Measurements from ENCODE around the gene KCND2.

The KCND2 gene

DNA sequence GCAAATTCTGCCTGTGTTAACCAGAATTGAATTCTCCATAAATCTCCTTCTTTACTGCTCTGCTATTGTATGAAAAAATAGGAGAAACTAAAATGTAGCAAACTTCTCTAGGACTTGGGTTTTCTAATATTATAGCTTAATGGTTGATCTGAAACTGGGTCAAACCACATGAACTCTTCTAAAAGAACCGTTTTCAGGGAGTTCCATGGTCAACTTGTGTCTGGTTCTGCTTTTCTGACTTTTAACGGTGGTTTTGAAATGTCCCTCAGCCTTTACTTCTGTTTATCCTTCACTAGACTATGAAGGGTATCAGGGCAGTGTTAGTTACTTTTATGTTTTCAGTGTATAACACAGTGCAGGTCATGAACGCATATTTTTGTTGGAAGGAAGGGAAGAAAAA, 342.7 kb downstream of the KCND2 start:
- TF ChIP-seq REST (IDR thresholded peaks at IDR 0.05; ENCODE audit: insufficient read depth in 1 of 2, low read depth in 2 of 2, low read length in 2 of 2) (no peak), TAF1 (IDR thresholded peaks at IDR 0.05; ENCODE audit: borderline replicate concordance, insufficient read depth, low read length) (no peak), FOXP2 (optimal IDR thresholded peaks at IDR 0.05; ENCODE audit: borderline replicate concordance, extremely low read depth, extremely low read length, insufficient read depth) (no peak), POLR2AphosphoS5 (IDR thresholded peaks at IDR 0.05; ENCODE audit: low read depth, low read length) (no peak), SIN3A (IDR thresholded peaks at IDR 0.05; ENCODE audit: borderline replicate concordance, insufficient read depth, low read length) (no peak)

DNA sequence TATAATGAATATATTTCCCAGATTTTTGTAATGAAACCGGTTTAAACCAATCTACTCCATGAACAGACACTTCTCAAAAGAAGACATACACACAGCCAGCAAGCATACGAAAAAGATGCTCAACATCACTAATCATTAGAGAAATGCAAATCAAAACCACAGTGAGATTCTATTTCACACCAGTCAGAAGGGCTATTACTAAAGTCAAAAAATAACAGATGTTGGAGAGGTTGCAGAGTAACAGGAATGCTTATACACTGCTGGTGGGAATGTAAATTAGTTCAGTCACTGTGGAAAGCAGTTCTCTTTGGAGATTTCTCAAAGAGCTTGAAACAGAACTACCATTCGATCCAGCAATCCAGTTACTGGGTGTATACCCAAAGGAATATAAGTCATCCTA, 344.3 kb downstream of the KCND2 start:
- TF ChIP-seq TAF1 (IDR thresholded peaks at IDR 0.05; ENCODE audit: borderline replicate concordance, insufficient read depth, low read length) (no peak), FOXP2 (optimal IDR thresholded peaks at IDR 0.05; ENCODE audit: borderline replicate concordance, extremely low read depth, extremely low read length, insufficient read depth) (no peak), POLR2AphosphoS5 (IDR thresholded peaks at IDR 0.05; ENCODE audit: low read depth, low read length) (no peak), SIN3A (IDR thresholded peaks at IDR 0.05; ENCODE audit: borderline replicate concordance, insufficient read depth, low read length) (no peak), REST (IDR thresholded peaks at IDR 0.05; ENCODE audit: insufficient read depth in 1 of 2, low read depth in 2 of 2, low read length in 2 of 2) (no peak)

DNA sequence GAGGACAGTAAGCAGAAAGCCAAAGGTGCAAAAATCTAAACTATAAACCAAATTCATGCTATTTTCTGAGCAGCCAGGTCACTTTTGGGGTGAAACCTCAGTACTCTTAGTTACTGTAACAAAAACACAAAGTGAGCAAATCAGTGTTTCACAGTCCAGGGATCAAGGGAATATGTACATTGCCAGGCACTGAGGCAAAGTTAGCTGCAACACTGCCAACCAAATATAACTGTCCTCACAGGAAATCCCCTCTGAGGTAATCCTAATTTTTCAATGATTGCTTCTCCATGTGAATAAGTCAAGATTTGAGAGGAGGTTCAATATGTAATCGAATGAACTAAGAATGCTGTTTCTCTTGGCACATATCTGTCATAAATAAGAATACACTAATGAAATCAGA, 355.3 kb downstream of the KCND2 start:
- TF ChIP-seq SIN3A (IDR thresholded peaks at IDR 0.05; ENCODE audit: borderline replicate concordance, insufficient read depth, low read length) = no peak
- no peak for TF ChIP-seq REST (IDR thresholded peaks at IDR 0.05; ENCODE audit: insufficient read depth in 1 of 2, low read depth in 2 of 2, low read length in 2 of 2)
- TF ChIP-seq POLR2AphosphoS5 (IDR thresholded peaks at IDR 0.05; ENCODE audit: low read depth, low read length) = no peak
- TF ChIP-seq TAF1 (IDR thresholded peaks at IDR 0.05; ENCODE audit: borderline replicate concordance, insufficient read depth, low read length) = no peak
- no peak for TF ChIP-seq FOXP2 (optimal IDR thresholded peaks at IDR 0.05; ENCODE audit: borderline replicate concordance, extremely low read depth, extremely low read length, insufficient read depth)

DNA sequence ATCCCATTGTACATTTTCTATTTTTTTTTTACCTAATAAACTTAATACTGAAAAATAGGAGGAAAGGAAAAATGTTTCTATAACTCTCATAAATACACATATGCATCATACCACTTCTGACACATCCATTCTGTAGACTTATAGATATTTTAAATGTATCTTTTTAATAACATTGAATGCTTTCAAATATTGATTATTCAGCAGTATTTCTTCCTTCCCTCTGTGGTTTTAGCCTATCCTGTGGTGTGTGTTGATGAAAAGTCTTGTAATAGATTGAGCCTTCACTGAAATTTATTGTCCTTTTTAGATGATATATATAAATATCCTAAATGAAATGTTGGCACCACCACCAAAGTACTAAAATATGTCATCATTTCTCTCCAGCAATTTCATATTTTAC, 366.9 kb downstream of the KCND2 start:
- TF ChIP-seq SIN3A (IDR thresholded peaks at IDR 0.05; ENCODE audit: borderline replicate concordance, insufficient read depth, low read length) (no peak), POLR2AphosphoS5 (IDR thresholded peaks at IDR 0.05; ENCODE audit: low read depth, low read length) (no peak), REST (IDR thresholded peaks at IDR 0.05; ENCODE audit: insufficient read depth in 1 of 2, low read depth in 2 of 2, low read length in 2 of 2) (no peak), TAF1 (IDR thresholded peaks at IDR 0.05; ENCODE audit: borderline replicate concordance, insufficient read depth, low read length) (no peak), FOXP2 (optimal IDR thresholded peaks at IDR 0.05; ENCODE audit: borderline replicate concordance, extremely low read depth, extremely low read length, insufficient read depth) (no peak)

- TF ChIP-seq TAF1 (IDR thresholded peaks at IDR 0.05; ENCODE audit: borderline replicate concordance, insufficient read depth, low read length) (no peak), FOXP2 (optimal IDR thresholded peaks at IDR 0.05; ENCODE audit: borderline replicate concordance, extremely low read depth, extremely low read length, insufficient read depth) (no peak)
Observed at GRCh38 chr7:120645966-120646365, 373.0 kb downstream of the KCND2 start.

Measured in PFSK-1 (cell line).